HEK293 (cell line): ENCODE measurements around the gene ADAMTSL4.
"Not testable (repeated sequence)": the region's sequence is repeated elsewhere in the genome, so short reads cannot be mapped to it uniquely, and the experiment has no call there.

Experiments
- CTCF ChIA-PET: fragments of 350-600 bp; formaldehyde crosslinking; extraction: SDS; loops from one replicate; lab custom pipeline; 2021; ENCODE audit warnings: antibody characterized with exemption; lab: Yijun Ruan, JAX
- POLR2A ChIA-PET: fragments of 300-600 bp; formaldehyde crosslinking; extraction: SDS; loops from one replicate; lab custom pipeline; 2020; ENCODE audit warnings: antibody characterized with exemption, inconsistent platforms; lab: Yijun Ruan, JAX
- H3K27ac ChIP-seq: fragments of 200-500 bp; sonication (Bioruptor generic); 2 replicates; pipeline ENCODE4 v1.5.1; 2014; ENCODE audit warnings: low read depth, low read length, control low read depth, inconsistent platforms; ENCODE audit errors: extremely low read depth
- H3K36me3 ChIP-seq, 2 experiments: fragments of 200-500 bp in 1 of 2; sonication (Bioruptor generic) in 1 of 2; 1 replicate in 1 of 2; 2 replicates in 1 of 2; pipeline ENCODE4 v1.5.1; 2014 to 2017; ENCODE audit warnings: inconsistent platforms in 2 of 2, low read length in 2 of 2; ENCODE audit not compliant: control insufficient read depth in 2 of 2, insufficient read depth in 1 of 2
- H3K4me1 ChIP-seq: fragments of 200-500 bp; sonication (Bioruptor generic); 2 replicates; pipeline ENCODE4 v1.5.1; 2014; ENCODE audit warnings: mild to moderate bottlenecking, low read length, inconsistent platforms; ENCODE audit not compliant: control insufficient read depth, insufficient read depth
- H3K4me3 ChIP-seq: 2 replicates; pipeline ENCODE4 v1.5.1; 2011; ENCODE audit warnings: low read depth, mild to moderate bottlenecking, control low read depth, low read length, moderate library complexity
- H3K9me3 ChIP-seq: fragments of 200-500 bp; sonication (Bioruptor generic); 2 replicates; pipeline ENCODE4 v1.5.1; 2014; ENCODE audit warnings: low read depth, low read length, inconsistent platforms; ENCODE audit not compliant: control insufficient read depth, insufficient read depth
- SCRT1 ChIP-seq: fragments of 450-650 bp; formaldehyde crosslinking; IDR thresholded peaks from 2 replicates; pipeline ENCODE4 v1.5.1; 2016; ENCODE audit warnings: missing biosample characterization, missing genetic modification characterization, borderline replicate concordance
- ZBTB49 ChIP-seq: fragments of 450-650 bp; formaldehyde crosslinking; IDR thresholded peaks from 2 replicates; pipeline ENCODE4 v1.5.1; 2016; ENCODE audit warnings: missing biosample characterization, missing genetic modification characterization, low read depth
- ZNF2 ChIP-seq: fragments of 450-650 bp; formaldehyde crosslinking; IDR thresholded peaks from 2 replicates; pipeline ENCODE4 v1.5.1; 2016; ENCODE audit warnings: missing biosample characterization, missing genetic modification characterization
- ZNF239 ChIP-seq: fragments of 450-650 bp; formaldehyde crosslinking; IDR thresholded peaks from 2 replicates; pipeline ENCODE4 v1.5.1; 2016; ENCODE audit warnings: missing biosample characterization, missing genetic modification characterization
- ZNF280C ChIP-seq: fragments of 450-650 bp; formaldehyde crosslinking; IDR thresholded peaks from 2 replicates; pipeline ENCODE4 v1.5.1; 2016; ENCODE audit warnings: missing biosample characterization, missing genetic modification characterization
- ZNF324 ChIP-seq: fragments of 450-650 bp; formaldehyde crosslinking; IDR thresholded peaks from 2 replicates; pipeline ENCODE4 v1.5.1; 2016; ENCODE audit warnings: missing biosample characterization, missing genetic modification characterization
- ZNF416 ChIP-seq: fragments of 450-650 bp; formaldehyde crosslinking; IDR thresholded peaks from 2 replicates; pipeline ENCODE4 v1.5.1; 2016; ENCODE audit warnings: missing biosample characterization, missing genetic modification characterization
- ZNF488 ChIP-seq: fragments of 450-650 bp; formaldehyde crosslinking; IDR thresholded peaks from 2 replicates; pipeline ENCODE4 v1.5.1; 2016; ENCODE audit warnings: missing biosample characterization, missing genetic modification characterization
- ZNF677 ChIP-seq: fragments of 450-650 bp; IDR thresholded peaks from 2 replicates; pipeline ENCODE4 v1.5.0; 2018; ENCODE audit warnings: missing biosample characterization, mild to moderate bottlenecking, missing genetic modification characterization, moderate library complexity
- ZNF830 ChIP-seq: fragments of 450-650 bp; IDR thresholded peaks from 2 replicates; pipeline ENCODE4 v1.5.0; 2018; ENCODE audit warnings: missing biosample characterization, missing genetic modification characterization, low read depth, mild to moderate bottlenecking, moderate library complexity
- TF ChIP-seq, protein P1 (sequence below): fragments of 450-650 bp; formaldehyde crosslinking; IDR thresholded peaks from 2 replicates; pipeline ENCODE4 v1.5.1; 2016; ENCODE audit warnings: missing biosample characterization, missing genetic modification characterization, borderline replicate concordance
- TF ChIP-seq, protein P2 (sequence below): fragments of 450-650 bp; formaldehyde crosslinking; IDR thresholded peaks from 2 replicates; pipeline ENCODE4 v1.5.1; 2016; ENCODE audit warnings: missing biosample characterization, missing genetic modification characterization
- TF ChIP-seq, protein P3 (sequence below): fragments of 450-650 bp; formaldehyde crosslinking; IDR thresholded peaks from 2 replicates; pipeline ENCODE4 v1.5.1; 2016; ENCODE audit warnings: missing biosample characterization, missing genetic modification characterization

The ADAMTSL4 gene

DNA sequence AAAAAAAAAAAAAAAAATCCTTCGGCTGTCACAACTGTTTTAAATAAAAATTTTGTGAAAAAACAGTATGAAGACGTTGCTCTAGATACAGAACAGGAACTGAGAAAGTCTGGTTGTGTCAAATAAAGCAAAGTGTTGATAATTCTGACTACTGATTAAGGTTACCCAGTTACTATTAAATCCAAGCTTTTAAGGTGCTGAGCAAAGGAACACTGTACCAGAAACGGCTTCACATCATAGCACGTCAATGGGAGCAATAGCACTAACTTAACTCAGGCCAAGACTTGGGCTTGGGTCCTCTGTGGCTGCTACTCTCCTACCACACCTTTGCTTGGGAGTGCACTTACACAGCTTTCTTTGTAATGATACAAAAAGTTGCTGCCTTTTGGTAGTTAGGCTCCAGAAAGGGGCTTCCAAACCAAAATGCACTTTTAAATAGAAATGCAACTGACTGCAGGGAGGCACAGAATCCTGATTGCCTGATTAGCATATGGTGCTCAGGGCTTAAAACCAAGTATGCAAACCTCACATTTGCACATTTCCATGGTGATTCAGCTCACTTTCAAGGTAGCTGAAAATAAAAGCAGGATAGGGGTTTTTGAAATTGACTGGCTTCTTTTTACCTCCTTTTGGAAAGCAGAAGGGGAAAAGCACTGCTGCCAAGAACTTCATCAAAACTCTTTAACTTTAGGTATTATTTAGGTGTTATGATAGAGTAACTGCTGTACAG, 23.9 kb downstream of the ADAMTSL4 start:
- H3K4me1 ChIP-seq = peaks cover 9% of the 10 kb centered on the region
- TF ChIP-seq ZNF416 (no peak), ZNF280C (tag by site-specific recombination) (no peak), ZNF324 (tag by site-specific recombination) (no peak), ZNF488 (tag by site-specific recombination) (no peak), ZNF2 (tag by site-specific recombination) (no peak), ZNF677 (tag by site-specific recombination) (no peak), SCRT1 (no peak), ZNF239 (tag by site-specific recombination) (no peak), ZBTB49 (tag by site-specific recombination) (no peak), ZNF830 (tag by site-specific recombination) (no peak)
- TF ChIP-seq, protein P1, sequence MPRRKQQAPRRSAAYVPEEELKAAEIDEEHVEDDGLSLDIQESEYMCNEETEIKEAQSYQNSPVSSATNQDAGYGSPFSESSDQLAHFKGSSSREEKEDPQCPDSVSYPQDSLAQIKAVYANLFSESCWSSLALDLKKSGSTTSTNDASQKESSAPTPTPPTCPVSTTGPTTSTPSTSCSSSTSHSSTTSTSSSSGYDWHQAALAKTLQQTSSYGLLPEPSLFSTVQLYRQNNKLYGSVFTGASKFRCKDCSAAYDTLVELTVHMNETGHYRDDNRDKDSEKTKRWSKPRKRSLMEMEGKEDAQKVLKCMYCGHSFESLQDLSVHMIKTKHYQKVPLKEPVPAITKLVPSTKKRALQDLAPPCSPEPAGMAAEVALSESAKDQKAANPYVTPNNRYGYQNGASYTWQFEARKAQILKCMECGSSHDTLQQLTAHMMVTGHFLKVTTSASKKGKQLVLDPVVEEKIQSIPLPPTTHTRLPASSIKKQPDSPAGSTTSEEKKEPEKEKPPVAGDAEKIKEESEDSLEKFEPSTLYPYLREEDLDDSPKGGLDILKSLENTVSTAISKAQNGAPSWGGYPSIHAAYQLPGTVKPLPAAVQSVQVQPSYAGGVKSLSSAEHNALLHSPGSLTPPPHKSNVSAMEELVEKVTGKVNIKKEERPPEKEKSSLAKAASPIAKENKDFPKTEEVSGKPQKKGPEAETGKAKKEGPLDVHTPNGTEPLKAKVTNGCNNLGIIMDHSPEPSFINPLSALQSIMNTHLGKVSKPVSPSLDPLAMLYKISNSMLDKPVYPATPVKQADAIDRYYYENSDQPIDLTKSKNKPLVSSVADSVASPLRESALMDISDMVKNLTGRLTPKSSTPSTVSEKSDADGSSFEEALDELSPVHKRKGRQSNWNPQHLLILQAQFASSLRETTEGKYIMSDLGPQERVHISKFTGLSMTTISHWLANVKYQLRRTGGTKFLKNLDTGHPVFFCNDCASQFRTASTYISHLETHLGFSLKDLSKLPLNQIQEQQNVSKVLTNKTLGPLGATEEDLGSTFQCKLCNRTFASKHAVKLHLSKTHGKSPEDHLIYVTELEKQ (tag by site-specific recombination) = no peak
- TF ChIP-seq, protein P2, sequence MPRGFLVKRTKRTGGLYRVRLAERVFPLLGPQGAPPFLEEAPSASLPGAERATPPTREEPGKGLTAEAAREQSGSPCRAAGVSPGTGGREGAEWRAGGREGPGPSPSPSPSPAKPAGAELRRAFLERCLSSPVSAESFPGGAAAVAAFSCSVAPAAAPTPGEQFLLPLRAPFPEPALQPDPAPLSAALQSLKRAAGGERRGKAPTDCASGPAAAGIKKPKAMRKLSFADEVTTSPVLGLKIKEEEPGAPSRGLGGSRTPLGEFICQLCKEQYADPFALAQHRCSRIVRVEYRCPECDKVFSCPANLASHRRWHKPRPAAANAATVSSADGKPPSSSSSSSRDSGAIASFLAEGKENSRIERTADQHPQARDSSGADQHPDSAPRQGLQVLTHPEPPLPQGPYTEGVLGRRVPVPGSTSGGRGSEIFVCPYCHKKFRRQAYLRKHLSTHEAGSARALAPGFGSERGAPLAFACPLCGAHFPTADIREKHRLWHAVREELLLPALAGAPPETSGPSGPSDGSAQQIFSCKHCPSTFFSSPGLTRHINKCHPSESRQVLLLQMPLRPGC (tag by site-specific recombination) = no peak
- TF ChIP-seq, protein P3, sequence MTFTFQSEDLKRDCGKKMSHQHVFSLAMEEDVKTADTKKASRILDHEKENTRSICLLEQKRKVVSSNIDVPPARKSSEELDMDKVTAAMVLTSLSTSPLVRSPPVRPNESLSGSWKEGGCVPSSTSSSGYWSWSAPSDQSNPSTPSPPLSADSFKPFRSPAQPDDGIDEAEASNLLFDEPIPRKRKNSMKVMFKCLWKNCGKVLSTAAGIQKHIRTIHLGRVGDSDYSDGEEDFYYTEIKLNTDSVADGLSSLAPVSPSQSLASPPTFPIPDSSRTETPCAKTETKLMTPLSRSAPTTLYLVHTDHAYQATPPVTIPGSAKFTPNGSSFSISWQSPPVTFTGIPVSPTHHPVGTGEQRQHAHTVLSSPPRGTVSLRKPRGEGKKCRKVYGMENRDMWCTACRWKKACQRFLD (tag by site-specific recombination) = no peak
- TF ChIP-seq, all 188 proteins: peak for 0
- ChIA-PET CTCF (interaction anchor here (0.6 to 14.0 kb wide), 3 partner anchors 14 to 164 kb away, joined by 3 to 135 read pairs (median 3); no protein-coding TSS in a partner anchor), POLR2A (interaction anchor here (1.0 to 13.5 kb wide), 3 partner anchors 11 to 56 kb away, joined by 3 to 272 read pairs (median 15); partner anchors contain the start of gene ENSA)
- Histone ChIP-seq H3K9me3 (no peaks in the 10 kb centered on the region), H3K4me3 (no peak overlapping the region), H3K36me3 (peaks cover 0 to 57% of the 10 kb centered on the region in 2 experiments), H3K27ac (no peak overlapping the region)

GRCh38 chr1:150573648-150574071, 24.5 kb downstream of the ADAMTSL4 start:
- not testable (repeated sequence) for H3K4me3 ChIP-seq, H3K9me3 ChIP-seq, H3K4me1 ChIP-seq, H3K27ac ChIP-seq
- CTCF ChIA-PET = interaction anchor here (0.6 to 14.0 kb wide), 4 partner anchors 14 to 252 kb away, joined by 3 to 135 read pairs (median 3); no protein-coding TSS in a partner anchor
- POLR2A ChIA-PET = interaction anchor here (13.5 kb wide), 1 partner anchor 11 kb away, joined by 272 read pairs; no protein-coding TSS in a partner anchor
- H3K36me3 ChIP-seq = peaks cover 0 to 63% of the 10 kb centered on the region in 2 experiments
